GM19239 (cell line): ENCODE data around the gene STRADA.
A peak's percentile ranks its signal among the peaks of the same experiment; 100 is the strongest.
"Not testable (repeated sequence)": the region's sequence is repeated elsewhere in the genome, so short reads cannot be mapped to it uniquely, and the experiment has no call there.

Experiments used
- DNase-seq: peaks from one replicate; pipeline ENCODE4 v3.0.0; 2011; ENCODE audit warnings: low spot score; ENCODE audit not compliant: insufficient read length
- FAIRE-seq: peaks from 2 replicates; lab custom pipeline; 2011; peaks lifted over from hg19 to GRCh38; lab: Jason Lieb, UNC

Gene STRADA

GRCh38 chr17:63760771-63761539 lies 19.4 kb upstream of the STRADA start:
- DNase-seq: no peak
- no peak for FAIRE-seq

GRCh38 chr17:63758428-63758827 lies 16.8 kb upstream of the STRADA start:
- FAIRE-seq: no peak
- no peak for DNase-seq

- FAIRE-seq: no peak
- DNase-seq: no peak
Observed at GRCh38 chr17:63754046-63754445, 12.4 kb upstream of the STRADA start.

GRCh38 chr17:63753215-63753614 lies 11.6 kb upstream of the STRADA start:
- no peak for DNase-seq
- FAIRE-seq: no peak

- DNase-seq (no peak), FAIRE-seq (no peak)
Observed at GRCh38 chr17:63752707-63753106, 11.1 kb upstream of the STRADA start.

- no peak for DNase-seq
- peak; percentile 82 for FAIRE-seq
Observed at GRCh38 chr17:63751806-63752205, 10.2 kb upstream of the STRADA start.

- peak; percentile 21 for DNase-seq
- no peak for FAIRE-seq
Observed at GRCh38 chr17:63741143-63741407, 524 bp downstream of the STRADA start.

- DNase-seq: no peak
- no peak for FAIRE-seq
Observed at GRCh38 chr17:63740464-63741142, 996 bp downstream of the STRADA start.

- DNase-seq (no peak), FAIRE-seq (no peak)
Observed at GRCh38 chr17:63735691-63736090, 5.9 kb downstream of the STRADA start.

GRCh38 chr17:63722403-63722802 lies 19.2 kb downstream of the STRADA start:
- DNase-seq: no peak
- no peak for FAIRE-seq

- FAIRE-seq, DNase-seq: not testable (repeated sequence)
Observed at GRCh38 chr17:63720194-63720593, 21.4 kb downstream of the STRADA start.

- DNase-seq (no peak), FAIRE-seq (no peak)
Observed at GRCh38 chr17:63718988-63719387, 22.6 kb downstream of the STRADA start.

GRCh38 chr17:63716426-63716825 lies 25.2 kb downstream of the STRADA start:
- no peak for FAIRE-seq

GRCh38 chr17:63714550-63715277 lies 26.9 kb downstream of the STRADA start:
- DNase-seq (no peak), FAIRE-seq (no peak)

More at GRCh38 chr17:63716426-63716825, 25.2 kb downstream of the STRADA start:
- DNase-seq: no peak

- no peak for FAIRE-seq
Observed at GRCh38 chr17:63709110-63709509, 32.5 kb downstream of the STRADA start.

GRCh38 chr17:63707151-63707550 lies 34.4 kb downstream of the STRADA start:
- no peak for DNase-seq
- FAIRE-seq: no peak

More at GRCh38 chr17:63709110-63709509, 32.5 kb downstream of the STRADA start:
- no peak for DNase-seq

- FAIRE-seq (no peak), DNase-seq (no peak)
Observed at GRCh38 chr17:63706336-63707082, 35.1 kb downstream of the STRADA start.

- no peak for DNase-seq
- no peak for FAIRE-seq
Observed at GRCh38 chr17:63705657-63706056, 35.9 kb downstream of the STRADA start.

- DNase-seq (no peak), FAIRE-seq (no peak)
Observed at GRCh38 chr17:63704836-63705235, 36.8 kb downstream of the STRADA start.

GRCh38 chr17:63704259-63704576 lies 37.4 kb downstream of the STRADA start:
- FAIRE-seq (no peak), DNase-seq (no peak)
